Chondrocyte (in vitro differentiated cells): ENCODE results near the gene MS4A8. TPM values are rescaled to one million over a fixed set of nuclear protein-coding genes. Genes with fewer than 3 reads are reported as not detected.

Source experiments
- DNase-seq: peaks from one replicate; pipeline ENCODE4 v3.0.0; 2021; ENCODE audit warnings: mixed read lengths, low spot score
- H3K27ac Mint-ChIP-seq: one replicate; pipeline ENCODE4 v1.8.0; 2021; ENCODE audit warnings: mild to moderate bottlenecking, moderate library complexity, mixed read lengths; ENCODE audit not compliant: unreplicated experiment
- H3K27me3 Mint-ChIP-seq: 2 replicates; pipeline ENCODE4 v1.8.0; 2021; ENCODE audit warnings: low read depth, mixed read lengths
- H3K36me3 Mint-ChIP-seq: 2 replicates; pipeline ENCODE4 v1.8.0; 2021; ENCODE audit warnings: low read depth, mixed read lengths
- H3K4me1 Mint-ChIP-seq: 2 replicates; pipeline ENCODE4 v1.8.0; 2021; ENCODE audit warnings: low read depth, mild to moderate bottlenecking, mixed read lengths
- H3K4me3 Mint-ChIP-seq: one replicate; pipeline ENCODE4 v1.8.0; 2021; ENCODE audit warnings: mild to moderate bottlenecking, moderate library complexity, mixed read lengths; ENCODE audit not compliant: unreplicated experiment
- H3K9me3 Mint-ChIP-seq: 2 replicates; pipeline ENCODE4 v1.8.0; 2021; ENCODE audit warnings: low read depth, mixed read lengths
- total RNA-seq: library from RNA; stranded (reverse); gene quantifications from 3 replicates; pipeline ENCODE4 v1.2.1, GENCODE V29; 2021
- TF ChIP-seq, protein P1 (sequence below): fragments of 200-600 bp; sonication (generic); IDR thresholded peaks from 2 replicates; pipeline ENCODE4 v1.5.0; 2021; ENCODE audit warnings: antibody characterized with exemption, mild to moderate bottlenecking, moderate library complexity

The MS4A8 gene
- total RNA-seq, 1 donor from 2014 or later: not detected

DNA sequence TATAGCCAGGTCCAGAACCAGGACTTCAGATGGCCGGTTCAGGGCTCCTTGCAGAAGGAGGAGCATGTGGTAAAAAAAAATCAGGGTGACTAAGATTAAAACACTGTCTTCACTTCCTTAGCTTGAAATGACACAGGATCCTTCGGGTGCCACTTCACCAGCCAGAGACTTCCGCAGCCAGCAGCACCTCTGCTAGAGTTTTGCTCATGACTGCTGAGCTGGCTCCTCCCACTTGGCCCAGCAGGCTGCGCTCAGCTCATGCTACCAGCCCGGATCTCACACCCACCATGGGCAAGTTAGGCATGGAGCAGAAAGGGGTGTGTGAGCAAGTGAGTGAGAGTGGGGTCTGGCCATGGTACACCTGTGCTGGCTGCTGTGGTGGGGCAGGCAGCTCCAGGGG is 18.5 kb downstream of the MS4A8 start:
- Mint-ChIP-seq H3K36me3 (no peaks in the 10 kb centered on the region), H3K4me3 (no peak overlapping the region), H3K4me1 (no peaks in the 10 kb centered on the region), H3K27ac (no peak overlapping the region), H3K9me3 (no peaks in the 10 kb centered on the region), H3K27me3 (peaks cover 39% of the 10 kb centered on the region)
- TF ChIP-seq, protein P1, sequence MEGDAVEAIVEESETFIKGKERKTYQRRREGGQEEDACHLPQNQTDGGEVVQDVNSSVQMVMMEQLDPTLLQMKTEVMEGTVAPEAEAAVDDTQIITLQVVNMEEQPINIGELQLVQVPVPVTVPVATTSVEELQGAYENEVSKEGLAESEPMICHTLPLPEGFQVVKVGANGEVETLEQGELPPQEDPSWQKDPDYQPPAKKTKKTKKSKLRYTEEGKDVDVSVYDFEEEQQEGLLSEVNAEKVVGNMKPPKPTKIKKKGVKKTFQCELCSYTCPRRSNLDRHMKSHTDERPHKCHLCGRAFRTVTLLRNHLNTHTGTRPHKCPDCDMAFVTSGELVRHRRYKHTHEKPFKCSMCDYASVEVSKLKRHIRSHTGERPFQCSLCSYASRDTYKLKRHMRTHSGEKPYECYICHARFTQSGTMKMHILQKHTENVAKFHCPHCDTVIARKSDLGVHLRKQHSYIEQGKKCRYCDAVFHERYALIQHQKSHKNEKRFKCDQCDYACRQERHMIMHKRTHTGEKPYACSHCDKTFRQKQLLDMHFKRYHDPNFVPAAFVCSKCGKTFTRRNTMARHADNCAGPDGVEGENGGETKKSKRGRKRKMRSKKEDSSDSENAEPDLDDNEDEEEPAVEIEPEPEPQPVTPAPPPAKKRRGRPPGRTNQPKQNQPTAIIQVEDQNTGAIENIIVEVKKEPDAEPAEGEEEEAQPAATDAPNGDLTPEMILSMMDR: no peak
- no peak for DNase-seq

DNA sequence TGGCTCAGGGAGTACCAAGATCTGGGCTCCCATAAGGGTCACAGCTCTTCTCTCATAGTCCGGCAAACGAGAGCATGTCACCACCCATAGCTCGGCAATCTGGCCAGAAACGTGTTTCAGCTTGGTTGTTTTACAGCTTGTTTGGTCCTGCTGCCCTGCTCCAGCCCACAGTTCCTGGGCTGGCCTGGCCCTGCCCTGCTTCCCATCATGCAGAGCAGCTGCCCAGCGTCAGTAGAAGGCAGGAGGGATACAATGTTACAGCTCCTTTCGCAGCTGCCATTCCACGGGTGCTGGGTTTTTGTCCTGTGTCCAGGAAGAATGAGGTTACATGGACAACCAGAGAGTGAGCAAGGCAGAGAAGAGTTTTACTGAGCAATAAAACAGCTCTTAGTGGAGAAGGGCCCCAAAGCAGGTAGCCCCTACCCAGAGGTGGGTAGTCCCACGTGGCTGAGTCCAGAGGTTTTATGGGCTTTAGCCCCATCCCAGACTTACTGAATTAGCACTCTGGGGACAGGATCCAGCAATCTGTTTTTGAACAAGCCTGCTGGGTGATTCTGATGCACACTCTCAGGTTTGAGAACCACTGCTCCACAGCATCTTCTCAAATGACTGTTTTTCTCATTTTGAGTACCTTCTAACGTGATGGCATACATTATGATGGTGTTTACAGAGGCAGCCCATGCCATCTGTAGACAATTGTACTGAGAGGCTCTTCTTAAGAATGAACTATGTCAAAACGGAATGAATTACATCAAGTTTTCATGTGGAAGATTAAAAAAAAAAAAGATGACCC is 19.3 kb downstream of the MS4A8 start:
- Mint-ChIP-seq H3K4me1 (no peaks in the 10 kb centered on the region), H3K4me3 (no peak overlapping the region), H3K9me3 (no peaks in the 10 kb centered on the region), H3K27ac (no peak overlapping the region), H3K36me3 (no peaks in the 10 kb centered on the region), H3K27me3 (peaks cover 44% of the 10 kb centered on the region)
- DNase-seq: no peak
- TF ChIP-seq, protein P1: no peak

DNA sequence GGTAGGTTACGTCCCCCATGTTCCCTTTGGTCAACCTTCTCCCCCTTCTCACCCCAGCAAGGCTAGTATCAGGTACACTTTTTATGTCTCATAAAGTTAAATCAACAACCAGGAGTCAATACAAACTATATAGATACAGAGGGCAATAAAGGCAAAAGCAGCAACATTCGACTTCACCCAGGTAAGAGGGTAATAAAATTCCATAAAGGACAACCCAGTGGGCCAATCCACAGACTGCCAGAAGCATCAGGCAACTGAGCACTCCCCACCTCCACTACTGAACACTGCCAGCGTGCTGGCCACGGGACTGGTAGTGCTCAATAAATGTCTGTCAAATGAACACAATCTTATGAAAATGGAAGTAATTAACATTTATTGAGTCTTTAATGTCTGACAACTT is 20.0 kb downstream of the MS4A8 start:
- Mint-ChIP-seq H3K36me3 (no peaks in the 10 kb centered on the region), H3K4me1 (no peaks in the 10 kb centered on the region), H3K9me3 (no peaks in the 10 kb centered on the region), H3K27me3 (peaks cover 49% of the 10 kb centered on the region), H3K27ac (no peak overlapping the region), H3K4me3 (no peak overlapping the region)
- DNase-seq: no peak
- TF ChIP-seq, protein P1: no peak

DNA sequence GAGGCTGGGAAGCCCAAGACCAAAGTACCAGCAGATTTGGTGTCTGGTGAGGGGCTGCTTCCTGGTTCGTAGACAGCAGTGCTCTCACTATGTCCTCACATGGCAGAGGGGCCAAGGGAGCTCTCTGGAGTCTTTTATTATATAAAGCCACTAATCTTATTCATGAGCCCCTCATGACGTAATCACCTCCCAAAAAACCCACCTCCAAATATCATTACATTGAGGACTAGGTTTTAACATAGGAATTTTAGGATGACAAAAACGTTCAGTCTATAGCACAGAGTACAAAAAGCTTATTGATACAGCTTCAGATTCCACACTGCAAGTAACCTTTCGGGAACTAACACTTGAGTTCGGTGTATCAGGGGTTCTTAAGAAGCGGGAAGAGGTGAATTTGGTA is 21.0 kb downstream of the MS4A8 start:
- peaks cover 48% of the 10 kb centered on the region for H3K27me3 Mint-ChIP-seq
- H3K4me3 Mint-ChIP-seq: no peak overlapping the region

DNA sequence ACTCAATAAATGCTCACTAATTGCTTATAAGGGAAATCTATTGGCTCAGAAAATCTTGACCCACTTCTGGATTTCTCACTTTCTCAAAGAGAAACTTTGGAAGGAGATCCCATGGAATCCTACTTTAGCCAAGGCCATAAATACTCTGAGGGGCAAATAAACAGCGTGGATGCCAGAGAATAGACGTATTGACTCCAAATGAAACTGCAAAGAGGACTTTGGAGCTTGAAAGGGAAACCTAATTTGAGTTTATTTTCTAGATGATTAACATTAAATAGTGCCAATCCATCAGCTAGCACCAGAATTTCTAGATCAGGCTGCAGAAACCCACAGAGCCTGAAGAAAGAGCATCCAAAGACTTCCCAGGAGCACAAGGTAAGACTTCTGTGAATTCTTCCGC is 25.0 kb downstream of the MS4A8 start, which contains the start of gene MS4A18:
Gene MS4A18, plus strand, starts transcription at position 301 of the 400 bp plus-strand sequence.
- no peak for DNase-seq
- no peak within 1 kb of the TSS for H3K27ac Mint-ChIP-seq
- TF ChIP-seq, protein P1: no peak
- no peaks in the 10 kb centered on the region for H3K9me3 Mint-ChIP-seq
- no peaks in the 10 kb centered on the region for H3K4me1 Mint-ChIP-seq
- H3K27me3 Mint-ChIP-seq: peaks cover 50% of the 10 kb centered on the region
- no peaks in the 10 kb centered on the region for H3K36me3 Mint-ChIP-seq
- H3K4me3 Mint-ChIP-seq: no peak within 1 kb of the TSS

More for the DNA sequence above, 21.0 kb downstream of the MS4A8 start:
- no peak overlapping the region for H3K27ac Mint-ChIP-seq
- H3K9me3 Mint-ChIP-seq: no peaks in the 10 kb centered on the region
- TF ChIP-seq, protein P1: no peak
- H3K4me1 Mint-ChIP-seq: no peaks in the 10 kb centered on the region
- no peak for DNase-seq
- no peaks in the 10 kb centered on the region for H3K36me3 Mint-ChIP-seq
